Measurements from ENCODE around the gene PPAN. TPM values are rescaled to one million over a fixed set of nuclear protein-coding genes. Genes with fewer than 3 reads are reported as not detected.

The PPAN gene
- total RNA-seq, 2 donors from 2014 or later: 21.6 to 53.8 TPM

DNA sequence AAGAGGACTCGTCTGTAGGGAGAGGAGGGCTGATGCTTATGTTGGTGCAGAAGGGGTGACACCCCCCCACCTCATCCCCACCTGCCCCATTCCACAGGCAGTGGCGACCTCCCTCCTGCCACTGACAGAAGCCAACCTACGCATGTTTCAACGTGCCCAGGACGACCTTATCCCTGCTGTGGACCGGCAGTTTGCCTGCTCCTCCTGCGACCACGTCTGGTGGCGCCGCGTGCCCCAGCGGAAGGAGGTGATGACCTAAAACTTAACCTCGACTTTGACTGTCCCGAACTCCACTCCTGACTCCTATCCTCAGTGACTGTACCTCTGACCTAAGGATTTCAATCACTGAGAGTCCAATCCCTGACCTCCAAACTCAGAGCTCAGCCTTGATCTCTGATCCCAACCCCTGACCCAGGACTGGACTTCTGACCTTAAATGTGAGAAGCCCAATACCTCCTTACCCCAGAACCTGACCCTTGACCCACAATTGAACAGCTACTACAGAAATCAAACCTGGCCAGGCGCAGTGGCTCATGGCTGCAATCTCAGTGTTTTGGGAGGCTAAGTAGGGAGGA is 16.3 kb upstream of the PPAN start:
- no peaks in the 10 kb centered on the region for H3K9me3 ChIP-seq
- TF ChIP-seq, protein P1, sequence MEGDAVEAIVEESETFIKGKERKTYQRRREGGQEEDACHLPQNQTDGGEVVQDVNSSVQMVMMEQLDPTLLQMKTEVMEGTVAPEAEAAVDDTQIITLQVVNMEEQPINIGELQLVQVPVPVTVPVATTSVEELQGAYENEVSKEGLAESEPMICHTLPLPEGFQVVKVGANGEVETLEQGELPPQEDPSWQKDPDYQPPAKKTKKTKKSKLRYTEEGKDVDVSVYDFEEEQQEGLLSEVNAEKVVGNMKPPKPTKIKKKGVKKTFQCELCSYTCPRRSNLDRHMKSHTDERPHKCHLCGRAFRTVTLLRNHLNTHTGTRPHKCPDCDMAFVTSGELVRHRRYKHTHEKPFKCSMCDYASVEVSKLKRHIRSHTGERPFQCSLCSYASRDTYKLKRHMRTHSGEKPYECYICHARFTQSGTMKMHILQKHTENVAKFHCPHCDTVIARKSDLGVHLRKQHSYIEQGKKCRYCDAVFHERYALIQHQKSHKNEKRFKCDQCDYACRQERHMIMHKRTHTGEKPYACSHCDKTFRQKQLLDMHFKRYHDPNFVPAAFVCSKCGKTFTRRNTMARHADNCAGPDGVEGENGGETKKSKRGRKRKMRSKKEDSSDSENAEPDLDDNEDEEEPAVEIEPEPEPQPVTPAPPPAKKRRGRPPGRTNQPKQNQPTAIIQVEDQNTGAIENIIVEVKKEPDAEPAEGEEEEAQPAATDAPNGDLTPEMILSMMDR (IDR thresholded peaks at IDR 0.05): no peak
- H3K27me3 ChIP-seq: no peaks in the 10 kb centered on the region
- H3K9ac ChIP-seq (ENCODE audit: low read depth in 2 of 2, low read length in 2 of 2): no peak overlapping the region
- intact Hi-C loops (cut with DNase I): no loop called here
- no peak for DNase-seq
- H3K4me3 ChIP-seq: no peak overlapping the region
- no peaks in the 10 kb centered on the region for H3K36me3 ChIP-seq
- H3K4me1 ChIP-seq: no peaks in the 10 kb centered on the region
- no peak overlapping the region for H3K27ac ChIP-seq

DNA sequence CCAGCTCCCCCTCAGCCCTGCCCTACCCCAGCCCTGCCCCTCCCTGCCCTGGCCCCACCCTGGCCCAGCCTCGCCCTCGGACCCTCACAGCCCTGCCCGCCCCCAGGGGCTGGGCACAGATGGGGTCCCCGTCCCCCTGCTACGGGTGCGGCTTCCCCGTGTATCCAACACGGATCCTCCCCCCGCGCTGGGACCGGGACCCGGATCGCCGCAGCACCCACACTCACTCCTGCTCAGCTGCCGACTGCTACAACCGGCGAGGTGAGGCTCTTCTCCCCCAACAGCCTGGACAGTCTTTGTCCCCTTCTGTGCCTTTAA is 14.8 kb upstream of the PPAN start:
- intact Hi-C loops (cut with DNase I): no loop called here
- no peaks in the 10 kb centered on the region for H3K36me3 ChIP-seq
- no peak overlapping the region for H3K9ac ChIP-seq (ENCODE audit: low read depth in 2 of 2, low read length in 2 of 2)
- no peak overlapping the region for H3K4me3 ChIP-seq
- no peaks in the 10 kb centered on the region for H3K4me1 ChIP-seq
- TF ChIP-seq, protein P1 (IDR thresholded peaks at IDR 0.05): no peak
- no peaks in the 10 kb centered on the region for H3K27me3 ChIP-seq
- no peaks in the 10 kb centered on the region for H3K9me3 ChIP-seq
- no peak for DNase-seq
- no peak overlapping the region for H3K27ac ChIP-seq

DNA sequence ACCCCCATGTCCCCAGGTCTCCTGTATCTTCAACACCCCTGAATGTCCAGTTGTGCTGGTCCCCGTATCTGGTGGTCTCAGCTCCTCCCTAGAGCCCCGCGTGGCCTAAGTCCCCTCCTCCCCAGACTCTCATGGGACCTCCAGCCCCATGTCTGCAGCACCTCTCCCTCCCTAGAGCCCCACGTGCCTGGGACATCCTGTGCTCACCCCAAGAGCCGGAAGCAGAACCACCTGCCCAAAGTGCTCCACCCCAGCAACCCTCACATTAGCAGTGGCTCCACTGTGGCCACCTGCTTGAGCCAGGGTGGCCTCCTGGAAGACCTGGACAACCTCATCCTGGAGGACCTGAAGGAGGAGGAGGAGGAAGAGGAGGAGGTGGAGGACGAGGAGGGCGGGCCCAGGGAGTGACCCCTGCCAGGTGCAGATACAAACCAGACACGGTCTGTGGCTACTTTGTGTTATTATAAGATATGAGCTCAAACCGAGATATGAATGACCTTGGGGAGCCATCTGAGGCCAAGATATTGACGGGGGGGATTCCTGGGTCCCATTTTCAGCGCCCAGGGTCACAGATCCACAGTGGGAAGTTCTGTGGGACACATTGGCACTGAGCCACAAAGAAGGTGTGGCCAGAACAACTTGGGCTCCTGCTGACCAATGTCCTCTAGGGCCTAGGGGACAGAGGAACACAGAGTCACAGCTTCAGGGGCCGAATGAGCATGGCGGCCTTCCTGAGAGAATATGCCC is 14.1 kb upstream of the PPAN start:
- no peaks in the 10 kb centered on the region for H3K4me1 ChIP-seq
- TF ChIP-seq, protein P1 (IDR thresholded peaks at IDR 0.05): no peak
- no peak overlapping the region for H3K4me3 ChIP-seq
- H3K27ac ChIP-seq: no peak overlapping the region
- H3K27me3 ChIP-seq: no peaks in the 10 kb centered on the region
- H3K9ac ChIP-seq (ENCODE audit: low read depth in 2 of 2, low read length in 2 of 2): no peak overlapping the region
- no peaks in the 10 kb centered on the region for H3K9me3 ChIP-seq
- no peaks in the 10 kb centered on the region for H3K36me3 ChIP-seq
- intact Hi-C loops (cut with DNase I): no loop called here
- no peak for DNase-seq

DNA sequence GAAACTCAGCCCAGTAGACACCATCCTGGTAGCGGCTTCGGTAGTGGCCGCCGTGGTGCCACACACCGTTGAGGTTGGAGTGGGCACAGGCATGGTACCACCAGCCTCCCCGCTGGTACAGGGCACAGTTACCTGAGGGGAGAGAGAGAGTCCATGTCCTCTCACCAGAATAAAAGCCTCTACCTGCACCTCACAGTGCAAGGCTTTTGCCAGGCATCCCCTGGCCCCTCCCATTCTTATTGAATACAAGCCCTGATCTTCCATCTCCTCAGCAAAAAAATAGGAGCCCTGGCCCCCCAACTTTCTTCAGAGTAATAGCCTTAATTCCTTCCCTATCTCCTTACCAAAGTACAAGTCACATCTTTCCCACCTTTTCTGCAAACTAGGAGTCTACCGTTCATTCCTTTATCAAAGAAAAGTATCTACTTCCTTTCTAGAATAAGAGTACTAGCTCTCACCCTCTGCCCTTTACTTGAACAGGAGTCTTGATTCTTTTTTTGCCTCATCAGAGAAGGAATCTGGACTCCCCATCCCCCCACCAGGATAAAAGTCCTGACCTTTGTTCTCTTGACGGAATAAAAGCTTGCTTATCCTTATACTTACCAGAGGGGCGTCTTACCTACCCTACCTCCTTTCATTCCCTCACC is 13.4 kb upstream of the PPAN start:
- no peaks in the 10 kb centered on the region for H3K36me3 ChIP-seq
- H3K27me3 ChIP-seq: no peaks in the 10 kb centered on the region
- intact Hi-C loops (cut with DNase I): no loop called here
- no peak overlapping the region for H3K9ac ChIP-seq (ENCODE audit: low read depth in 2 of 2, low read length in 2 of 2)
- DNase-seq: no peak
- TF ChIP-seq, protein P1 (IDR thresholded peaks at IDR 0.05): no peak
- no peaks in the 10 kb centered on the region for H3K9me3 ChIP-seq
- H3K4me3 ChIP-seq: no peak overlapping the region
- H3K4me1 ChIP-seq: no peaks in the 10 kb centered on the region
- H3K27ac ChIP-seq: no peak overlapping the region

DNA sequence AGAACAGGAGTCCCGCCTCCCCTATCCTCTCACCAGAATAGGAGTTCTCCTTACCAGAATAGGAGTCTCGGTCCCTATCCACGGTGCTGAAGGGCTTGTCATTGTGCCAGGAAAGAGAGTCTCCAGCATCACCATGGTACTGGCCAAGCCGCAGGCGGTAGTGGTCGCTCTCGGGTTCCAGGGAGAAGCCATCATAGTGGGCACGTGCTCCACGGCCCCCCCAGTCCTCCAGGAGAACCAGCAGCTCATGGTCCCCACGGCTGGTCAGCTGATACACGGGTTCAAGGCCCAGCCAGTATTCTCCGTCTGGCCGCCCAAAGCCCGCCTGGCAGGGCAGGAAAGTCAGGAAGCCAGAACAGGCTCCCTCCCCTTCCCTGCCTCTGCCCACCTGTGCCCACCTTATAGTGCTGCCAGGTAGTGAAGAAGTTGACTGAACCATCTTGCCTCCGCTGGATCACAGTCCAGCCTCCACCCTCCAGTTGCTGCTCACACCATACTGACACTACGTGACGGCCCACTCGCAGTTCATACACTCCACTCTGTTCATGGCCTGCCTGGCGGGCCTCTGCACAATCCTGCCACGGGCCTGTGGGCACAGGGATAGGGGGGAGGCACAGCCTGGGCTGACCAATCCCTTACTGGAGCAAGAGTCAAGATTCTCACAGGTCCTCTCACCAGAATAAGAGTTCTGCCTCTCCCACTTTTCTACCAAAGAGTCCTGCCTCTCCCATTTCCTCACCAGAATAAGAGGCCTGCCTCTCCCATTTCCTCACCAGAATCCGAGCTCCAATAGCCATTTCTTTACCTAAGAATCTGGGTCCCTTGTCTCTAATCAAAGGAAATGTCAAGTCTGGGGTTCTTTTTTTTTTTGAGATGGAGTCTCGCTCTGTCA is 12.6 kb upstream of the PPAN start:
- intact Hi-C loops (cut with DNase I): no loop called here
- no peak overlapping the region for H3K4me3 ChIP-seq
- H3K27me3 ChIP-seq: no peaks in the 10 kb centered on the region
- no peaks in the 10 kb centered on the region for H3K9me3 ChIP-seq
- no peaks in the 10 kb centered on the region for H3K36me3 ChIP-seq
- no peaks in the 10 kb centered on the region for H3K4me1 ChIP-seq
- H3K27ac ChIP-seq: no peak overlapping the region
- no peak overlapping the region for H3K9ac ChIP-seq (ENCODE audit: low read depth in 2 of 2, low read length in 2 of 2)
- no peak for DNase-seq
- TF ChIP-seq, protein P1 (IDR thresholded peaks at IDR 0.05): no peak
